ENCODE measurements around the gene C5orf52.
"Not testable (repeated sequence)": the region's sequence is repeated elsewhere in the genome, so short reads cannot be mapped to it uniquely, and the experiment has no call there.

The C5orf52 gene

GRCh38 chr5:157670662-157671591 is at the start of gene C5orf52:
Gene C5orf52 (plus strand): TSS chr5:157671533. CDS start chr5:157671615, 82 bp downstream.
- no peak for DNase-seq (ENCODE audit: low read depth in 2 of 2)

- DNase-seq (ENCODE audit: low read depth in 2 of 2) = no peak
Observed at GRCh38 chr5:157624144-157624543, 47.2 kb upstream of the C5orf52 start.

- DNase-seq (ENCODE audit: low read depth in 2 of 2) = no peak
Observed at GRCh38 chr5:157626831-157627230, 44.5 kb upstream of the C5orf52 start.

- DNase-seq (ENCODE audit: low read depth in 2 of 2) = no peak
Observed at GRCh38 chr5:157630341-157630740, 41.0 kb upstream of the C5orf52 start.

GRCh38 chr5:157640406-157641066 is 30.8 kb upstream of the C5orf52 start:
- DNase-seq (ENCODE audit: low read depth in 2 of 2) = no peak

- DNase-seq (ENCODE audit: low read depth in 2 of 2) = no peak
Observed at GRCh38 chr5:157648275-157648990, 22.9 kb upstream of the C5orf52 start.

GRCh38 chr5:157649101-157649500 is 22.2 kb upstream of the C5orf52 start:
- DNase-seq (ENCODE audit: low read depth in 2 of 2) = no peak

GRCh38 chr5:157650991-157651611 is 20.2 kb upstream of the C5orf52 start:
- DNase-seq (ENCODE audit: low read depth in 2 of 2) = no peak

- DNase-seq (ENCODE audit: low read depth in 2 of 2) = peak; percentile 61 to 65
Observed at GRCh38 chr5:157651623-157652376, 19.5 kb upstream of the C5orf52 start.

GRCh38 chr5:157652377-157652692 is 19.0 kb upstream of the C5orf52 start, which contains the start of gene SOX30:
Gene SOX30 (minus strand): TSS chr5:157652438. CDS start chr5:157652078, 360 bp downstream.
- no peak for DNase-seq (ENCODE audit: low read depth in 2 of 2)

GRCh38 chr5:157657516-157657915 is 13.8 kb upstream of the C5orf52 start:
- DNase-seq (ENCODE audit: low read depth in 2 of 2) = no peak

- no peak for DNase-seq (ENCODE audit: low read depth in 2 of 2)
Observed at GRCh38 chr5:157658893-157659292, 12.4 kb upstream of the C5orf52 start.

- no peak for DNase-seq (ENCODE audit: low read depth in 2 of 2)
Observed at GRCh38 chr5:157659868-157660660, 11.3 kb upstream of the C5orf52 start.

GRCh38 chr5:157665467-157666070 is 5.8 kb upstream of the C5orf52 start:
- no peak for DNase-seq (ENCODE audit: low read depth in 2 of 2)

GRCh38 chr5:157668356-157668755 is 3.0 kb upstream of the C5orf52 start:
- DNase-seq (ENCODE audit: low read depth in 2 of 2) = no peak

- no peak for DNase-seq (ENCODE audit: low read depth in 2 of 2)
Observed at GRCh38 chr5:157669701-157670097, 1.6 kb upstream of the C5orf52 start.

- DNase-seq (ENCODE audit: low read depth in 2 of 2) = no peak
Observed at GRCh38 chr5:157671592-157672330, 428 bp downstream of the C5orf52 start.

- DNase-seq (ENCODE audit: low read depth in 2 of 2) = no peak
Observed at GRCh38 chr5:157672976-157673375, 1.6 kb downstream of the C5orf52 start.

- DNase-seq (ENCODE audit: low read depth in 2 of 2) = not testable (repeated sequence)
Observed at GRCh38 chr5:157674351-157674750, 3.0 kb downstream of the C5orf52 start.
